ENCODE results near the gene CCAR1. TPM values are rescaled to one million over a fixed set of nuclear protein-coding genes. Genes with fewer than 3 reads are reported as not detected.

Gene CCAR1
- total RNA-seq, 6 experiments from 2014 or later, result 16.9 to 30.6 (median 22.4) TPM

DNA sequence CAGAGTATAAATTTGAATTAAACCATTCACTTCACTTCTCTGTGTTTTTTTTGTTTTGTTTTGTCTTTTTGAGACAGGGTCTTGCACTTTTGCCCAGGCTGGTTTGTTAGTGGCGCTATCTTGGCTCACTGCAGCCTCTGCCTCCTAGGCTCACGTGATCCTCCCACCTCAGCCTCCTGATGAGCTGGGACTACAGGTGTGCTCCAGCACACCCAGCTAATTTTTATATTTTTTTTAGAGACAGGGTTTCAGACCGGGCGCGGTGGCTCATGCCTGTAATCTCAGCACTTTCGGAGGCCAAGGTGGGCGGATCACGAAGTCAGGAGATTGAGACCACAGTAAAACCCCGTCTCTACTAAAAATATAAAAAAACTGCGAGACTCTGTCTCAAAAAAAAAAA, 69.4 kb downstream of the CCAR1 start:
- Histone ChIP-seq H3K4me3 (no peak overlapping the region), H3K9me3 (no peaks in the 10 kb centered on the region), H3K36me3 (peaks cover 7 to 62% (median 34%) of the 10 kb centered on the region in 4 donors), H3K27ac (no peak overlapping the region), H3K4me1 (peaks cover 0 to 5% (median 0%) of the 10 kb centered on the region in 4 donors), H3K27me3 (no peaks in the 10 kb centered on the region)
- no peak for ATAC-seq
- no peak for DNase-seq
- intact Hi-C loops (cut with DNase I), result no loop called here
- WGBS (ENCODE audit: insufficient coverage, low coverage, low lambda C conversion rate, missing lambda C conversion rate), result 94% methylated on average over 8 of the region's 10 CpGs
- no peak for TF ChIP-seq POLR2A (IDR thresholded peaks at IDR 0.05)
- TF ChIP-seq CTCF (IDR thresholded peaks at IDR 0.05), result no peak

GRCh38 chr10:68792115-68792514, 71.1 kb downstream of the CCAR1 start:
- Histone ChIP-seq H3K36me3 (peaks cover 0 to 54% (median 26%) of the 10 kb centered on the region in 4 donors), H3K27ac (no peak overlapping the region), H3K27me3 (no peaks in the 10 kb centered on the region), H3K4me3 (no peak overlapping the region), H3K4me1 (peaks cover 0 to 5% (median 0%) of the 10 kb centered on the region in 4 donors), H3K9me3 (no peaks in the 10 kb centered on the region)
- DNase-seq (no peak), ATAC-seq (no peak)
- TF ChIP-seq POLR2A (IDR thresholded peaks at IDR 0.05), result no peak
- peak in 3 of 4 donors; percentile 18 to 25 (median 22) for TF ChIP-seq CTCF (IDR thresholded peaks at IDR 0.05)
- intact Hi-C loops (cut with DNase I), result no loop called here
- WGBS (ENCODE audit: insufficient coverage, low coverage, low lambda C conversion rate, missing lambda C conversion rate), result 73% methylated on average over 1 of the region's 1 CpG

DNA sequence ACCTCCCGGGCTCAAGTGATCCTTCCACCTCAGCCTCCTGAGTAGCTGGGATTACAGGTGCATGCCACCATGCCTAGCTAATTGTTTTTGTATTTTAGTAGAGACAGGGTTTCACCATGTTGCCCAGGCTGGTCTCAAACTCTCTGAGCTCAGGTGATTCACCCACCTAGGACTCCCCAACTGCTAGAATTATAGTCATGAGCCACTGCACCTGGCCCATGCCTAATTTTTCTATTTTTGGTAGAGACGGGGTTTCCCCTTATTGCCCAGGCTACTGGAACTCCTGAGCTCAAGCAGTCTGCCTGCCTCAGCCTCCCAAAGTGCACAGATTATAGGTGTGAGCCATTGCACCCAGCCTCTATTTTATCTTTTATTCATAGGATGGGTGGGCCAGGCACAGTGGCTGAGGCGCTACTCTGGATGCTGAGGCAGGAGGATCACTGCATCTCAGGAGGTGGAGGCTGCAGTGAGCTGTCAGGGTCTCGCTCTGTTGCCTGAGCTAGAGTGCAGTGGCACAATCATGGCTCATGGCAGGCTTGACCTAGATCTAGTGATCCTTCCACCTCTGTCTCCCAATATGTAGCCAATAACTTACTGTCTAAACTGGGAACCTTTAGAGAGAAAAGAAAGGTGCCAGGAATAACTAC, 75.0 kb downstream of the CCAR1 start:
- Histone ChIP-seq H3K27ac (no peak overlapping the region), H3K27me3 (no peaks in the 10 kb centered on the region), H3K36me3 (peaks cover 0 to 15% (median 3%) of the 10 kb centered on the region in 4 donors), H3K4me1 (peaks cover 0 to 5% (median 0%) of the 10 kb centered on the region in 4 donors), H3K9me3 (no peaks in the 10 kb centered on the region), H3K4me3 (no peak overlapping the region)
- TF ChIP-seq POLR2A (IDR thresholded peaks at IDR 0.05) (no peak), CTCF (IDR thresholded peaks at IDR 0.05) (no peak)
- WGBS (ENCODE audit: insufficient coverage, low coverage, low lambda C conversion rate, missing lambda C conversion rate), result 95% methylated on average over 4 of the region's 4 CpGs
- DNase-seq (no peak), ATAC-seq (no peak)
- intact Hi-C loops (cut with DNase I), result no loop called here

- intact Hi-C loops (cut with DNase I), result no loop called here
- no peak overlapping the region for H3K4me3 ChIP-seq
- H3K27ac ChIP-seq, result no peak overlapping the region
- H3K4me1 ChIP-seq, result peaks cover 0 to 5% (median 0%) of the 10 kb centered on the region in 4 donors
- no peak for TF ChIP-seq POLR2A (IDR thresholded peaks at IDR 0.05)
- TF ChIP-seq CTCF (IDR thresholded peaks at IDR 0.05), result no peak
- peaks cover 0 to 9% (median under 1%) of the 10 kb centered on the region in 4 donors for H3K36me3 ChIP-seq
- WGBS (ENCODE audit: insufficient coverage, low coverage, low lambda C conversion rate, missing lambda C conversion rate), result 100% methylated on average over 3 of the region's 3 CpGs
- DNase-seq (no peak), ATAC-seq (no peak)
- no peaks in the 10 kb centered on the region for H3K27me3 ChIP-seq
- no peaks in the 10 kb centered on the region for H3K9me3 ChIP-seq
These were observed 75.6 kb downstream of the CCAR1 start for GRCh38 chr10:68796605-68797004.
